Measurements from ENCODE around the gene CITED4. TPM values are rescaled to one million over a fixed set of nuclear protein-coding genes. Genes with fewer than 3 reads are reported as not detected.

The CITED4 gene
- total and polyA plus RNA-seq, 12 donors = 3.5 to 68.5 (median 36.0) TPM

- no peak for DNase-seq
- H3K27me3 ChIP-seq = no peaks in the 10 kb centered on the region
- TF ChIP-seq POLR2A (IDR thresholded peaks at IDR 0.05) (no peak), CTCF (IDR thresholded peaks at IDR 0.05) (no peak)
- H3K36me3 ChIP-seq (replicated peaks in 1 of 2) = no peaks in the 10 kb centered on the region
- H3K9me3 ChIP-seq (replicated peaks in 1 of 3) = no peaks in the 10 kb centered on the region
- no peak overlapping the region for H3K4me3 ChIP-seq
- 76 to 91% (median 83%) methylated on average over 7 of the region's 7 CpGs for WGBS, 4 donors
- H3K27ac ChIP-seq = no peak overlapping the region
- no peaks in the 10 kb centered on the region for H3K4me1 ChIP-seq (replicated peaks in 1 of 2)
- intact Hi-C loops (cut with DNase I) = loop anchor here in 1 of 2 donors (10.0 kb wide), 1 partner anchor 217 kb away; no protein-coding TSS in a partner anchor
These were observed 20.6 kb downstream of the CITED4 start for GRCh38 chr1:40841602-40842001.

- WGBS, 4 donors = 62 to 71% (median 66%) methylated on average over 6 of the region's 6 CpGs
- Histone ChIP-seq H3K9me3 (replicated peaks in 1 of 3) (no peaks in the 10 kb centered on the region), H3K4me1 (replicated peaks in 1 of 2) (no peaks in the 10 kb centered on the region), H3K4me3 (no peak overlapping the region), H3K27ac (no peak overlapping the region), H3K27me3 (no peaks in the 10 kb centered on the region), H3K36me3 (replicated peaks in 1 of 2) (no peaks in the 10 kb centered on the region)
- intact Hi-C loops (cut with DNase I) = loop anchor here in 1 of 2 donors (10.0 kb wide), 1 partner anchor 216 kb away; no protein-coding TSS in a partner anchor
- no peak for TF ChIP-seq POLR2A (IDR thresholded peaks at IDR 0.05)
- TF ChIP-seq CTCF (IDR thresholded peaks at IDR 0.05) = no peak
- DNase-seq = no peak
These were observed 21.4 kb downstream of the CITED4 start for GRCh38 chr1:40840526-40841323.

- intact Hi-C loops (cut with DNase I) = loop anchor here in 1 of 2 donors (10.0 kb wide), 1 partner anchor 215 kb away; no protein-coding TSS in a partner anchor
These were observed 22.2 kb downstream of the CITED4 start for GRCh38 chr1:40839943-40840335.

More at GRCh38 chr1:40839943-40840335, 22.2 kb downstream of the CITED4 start:
- Histone ChIP-seq H3K36me3 (replicated peaks in 1 of 2) (no peaks in the 10 kb centered on the region), H3K27ac (no peak overlapping the region), H3K4me3 (no peak overlapping the region), H3K4me1 (replicated peaks in 1 of 2) (no peaks in the 10 kb centered on the region), H3K27me3 (no peaks in the 10 kb centered on the region), H3K9me3 (replicated peaks in 1 of 3) (no peaks in the 10 kb centered on the region)
- no peak for TF ChIP-seq CTCF (IDR thresholded peaks at IDR 0.05)
- no peak for TF ChIP-seq POLR2A (IDR thresholded peaks at IDR 0.05)
- no peak for DNase-seq
- 95 to 100% (median 97%) methylated on average over 3 to 5 of the region's 5 CpGs for WGBS, 4 donors
